IMR-90 (cell line): Measurements from ENCODE around the gene SUGCT. TPM values are rescaled to one million over a fixed set of nuclear protein-coding genes. Genes with fewer than 3 reads are reported as not detected.

Experiments
- ATAC-seq: fragments of 200-7000 bp; cut with Tn5 transposase; 2 replicates; pipeline ENCODE4 v1.9.1; 2020; ENCODE audit warnings: low read depth, mild to moderate bottlenecking, moderate library complexity
- BruUV-seq: library from RNA; stranded (reverse); fragments of 400-500 nt; replicated peaks from 2 replicates; lab custom pipeline; 2021; lab: Mats Ljungman, UMichigan
- CTCF ChIA-PET: fragments of 300-600 bp; formaldehyde crosslinking; extraction: SDS; loops from one replicate; lab custom pipeline; 2021; ENCODE audit warnings: antibody characterized with exemption; lab: Yijun Ruan, JAX
- POLR2A ChIA-PET: fragments of 300-600 bp; sonication (Branson Sonifier 250); formaldehyde crosslinking; loops from one replicate; lab custom pipeline; 2022; ENCODE audit warnings: antibody characterized with exemption; ENCODE audit not compliant: unreplicated experiment; lab: Charles Lee
- DNase-seq: peaks from one replicate; pipeline ENCODE4 v3.0.0; 2013
- H2AFZ ChIP-seq: replicated peaks from 2 replicates; pipeline ENCODE3; 2013; ENCODE audit warnings: low read length, mild to moderate bottlenecking; ENCODE audit not compliant: poor library complexity
- H2AK5ac ChIP-seq: 2 replicates; pipeline ENCODE4 v1.6.1; 2013; ENCODE audit warnings: low read depth, low read length, inconsistent platforms
- H2AK9ac ChIP-seq: replicated peaks from 2 replicates; pipeline ENCODE3; 2013; ENCODE audit warnings: mild to moderate bottlenecking, low read depth, low read length, moderate library complexity; ENCODE audit not compliant: poor library complexity
- H2BK120ac ChIP-seq: 2 replicates; pipeline ENCODE4 v1.6.1; 2013; ENCODE audit warnings: low read depth, low read length, inconsistent platforms
- H2BK15ac ChIP-seq: 3 replicates; pipeline ENCODE4 v1.6.1; 2013; ENCODE audit warnings: low read depth, low read length, inconsistent platforms
- H2BK20ac ChIP-seq: 2 replicates; pipeline ENCODE4 v1.6.1; 2013; ENCODE audit warnings: low read depth, mild to moderate bottlenecking, inconsistent platforms, low read length, moderate library complexity
- H2BK5ac ChIP-seq: 2 replicates; pipeline ENCODE4 v1.6.1; 2013; ENCODE audit warnings: mild to moderate bottlenecking, low read depth, low read length, inconsistent platforms; ENCODE audit not compliant: poor library complexity, severe bottlenecking
- H3K14ac ChIP-seq: replicated peaks from 2 replicates; pipeline ENCODE4 v1.6.1; 2013; ENCODE audit warnings: low read depth, low read length, inconsistent platforms
- H3K18ac ChIP-seq: 2 replicates; pipeline ENCODE4 v1.6.1; 2013; ENCODE audit warnings: low read depth, low read length, control low read depth
- H3K23ac ChIP-seq: 2 replicates; pipeline ENCODE4 v1.6.1; 2013; ENCODE audit warnings: low read depth, low read length, inconsistent platforms
- H3K27ac ChIP-seq: 2 replicates; pipeline ENCODE4 v1.5.1; 2013; ENCODE audit warnings: mild to moderate bottlenecking, control low read depth, low read length; ENCODE audit not compliant: insufficient read depth
- H3K27me3 ChIP-seq: 2 replicates; pipeline ENCODE4 v1.6.1; 2013; ENCODE audit warnings: low read length; ENCODE audit not compliant: control insufficient read depth, insufficient read depth
- H3K36me3 ChIP-seq: 2 replicates; pipeline ENCODE4 v1.6.1; 2013; ENCODE audit warnings: low read length, mixed read lengths; ENCODE audit not compliant: control insufficient read depth, insufficient read depth
- H3K4ac ChIP-seq: 2 replicates; pipeline ENCODE4 v1.6.1; 2013; ENCODE audit warnings: low read depth, low read length, inconsistent platforms
- H3K4me1 ChIP-seq: 2 replicates; pipeline ENCODE4 v1.6.1; 2013; ENCODE audit warnings: low read length, mixed read lengths; ENCODE audit not compliant: control insufficient read depth, insufficient read depth
- H3K4me2 ChIP-seq: 2 replicates; pipeline ENCODE4 v1.6.1; 2013; ENCODE audit warnings: low read depth, mild to moderate bottlenecking, control low read depth, low read length, moderate library complexity
- H3K4me3 ChIP-seq: 2 replicates; pipeline ENCODE4 v1.5.1; 2013; ENCODE audit warnings: low read depth, mild to moderate bottlenecking, control low read depth, low read length, moderate library complexity; ENCODE audit not compliant: insufficient read depth
- H3K56ac ChIP-seq: 2 replicates; pipeline ENCODE4 v1.6.1; 2013; ENCODE audit warnings: low read length, inconsistent platforms; ENCODE audit not compliant: insufficient read depth; ENCODE audit errors: extremely low read depth
- H3K79me1 ChIP-seq, 2 experiments: 2 replicates each; pipeline ENCODE4 v1.6.1; 2013; ENCODE audit warnings: low read length in 2 of 2, inconsistent platforms in 1 of 2, low read depth in 1 of 2
- H3K9ac ChIP-seq: 2 replicates; pipeline ENCODE4 v1.6.1; 2013; ENCODE audit warnings: low read depth, low read length, control low read depth
- H3K9me1 ChIP-seq: 2 replicates; pipeline ENCODE4 v1.6.1; 2013; ENCODE audit warnings: low read length, inconsistent platforms; ENCODE audit not compliant: insufficient read depth
- H3K9me3 ChIP-seq: 2 replicates; pipeline ENCODE4 v1.6.1; 2013; ENCODE audit warnings: low read length; ENCODE audit not compliant: control insufficient read depth, insufficient read depth
- H4K20me1 ChIP-seq: 2 replicates; pipeline ENCODE4 v1.6.1; 2013; ENCODE audit warnings: low read length, inconsistent platforms; ENCODE audit not compliant: insufficient read depth
- H4K5ac ChIP-seq: 2 replicates; pipeline ENCODE4 v1.6.1; 2013; ENCODE audit warnings: mild to moderate bottlenecking, low read depth, low read length, control low read depth
- H4K8ac ChIP-seq, 2 experiments: 2 replicates each; pipeline ENCODE4 v1.6.1; 2013; ENCODE audit warnings: low read depth in 2 of 2, low read length in 2 of 2, control low read depth in 1 of 2, inconsistent platforms in 1 of 2
- H4K91ac ChIP-seq: 2 replicates; pipeline ENCODE4 v1.6.1; 2013; ENCODE audit warnings: low read depth, low read length, inconsistent platforms; ENCODE audit not compliant: insufficient read depth
- MAZ ChIP-seq: IDR thresholded peaks from 2 replicates; pipeline ENCODE4 v1.6.1; 2012; ENCODE audit warnings: low read depth, mild to moderate bottlenecking, low read length, improper control_type of control experiment, moderate library complexity, borderline replicate concordance
- MXI1 ChIP-seq: IDR thresholded peaks from 2 replicates; pipeline ENCODE4 v1.6.1; 2012; ENCODE audit warnings: low read depth, mild to moderate bottlenecking, low read length, moderate library complexity, borderline replicate concordance
- SMC3 ChIP-seq: fragments of 150-350 bp; IDR thresholded peaks from 2 replicates; pipeline ENCODE4 v1.6.1; 2016; ENCODE audit warnings: low read depth, mild to moderate bottlenecking, antibody characterized with exemption, low read length, moderate library complexity
- dilution Hi-C: fragments of 300-500 bp; cut with HindIII; formaldehyde crosslinking; loops from one replicate; pipeline ENCODE4 v1.14.3; 2018; ENCODE audit warnings: low sequenced_read_pairs; ENCODE audit not compliant: unreplicated experiment
- in situ Hi-C: fragments of 300-500 bp; cut with MboI; formaldehyde crosslinking; loops from 3 replicates; pipeline ENCODE4 v1.14.3; 2019; ENCODE audit warnings: low sequenced_read_pairs, inconsistent platforms, mixed read lengths
- intact Hi-C: fragments of 100-400 bp; cut with micrococcal nuclease; formaldehyde crosslinking; loops from 2 replicates; pipeline ENCODE4 v1.10.0; 2022
- polyA plus RNA-seq, 3 experiments: library from polyadenylated mRNA; depleted of rRNA; stranded (reverse); fragments of >200 nt; gene quantifications; 2 replicates each; pipeline ENCODE4 v1.2.3, GENCODE V29; 2012; ENCODE audit warnings: low replicate concordance in 1 of 3
- total RNA-seq: library from RNA; depleted of rRNA; stranded (reverse); fragments of >200 nt; gene quantifications from 2 replicates; pipeline ENCODE4 v1.2.3, GENCODE V29; 2012

Gene SUGCT
- total and polyA plus RNA-seq, 2 of the 4 experiments (the other 2 are of a cell fraction): 5.9 to 8.3 TPM

DNA sequence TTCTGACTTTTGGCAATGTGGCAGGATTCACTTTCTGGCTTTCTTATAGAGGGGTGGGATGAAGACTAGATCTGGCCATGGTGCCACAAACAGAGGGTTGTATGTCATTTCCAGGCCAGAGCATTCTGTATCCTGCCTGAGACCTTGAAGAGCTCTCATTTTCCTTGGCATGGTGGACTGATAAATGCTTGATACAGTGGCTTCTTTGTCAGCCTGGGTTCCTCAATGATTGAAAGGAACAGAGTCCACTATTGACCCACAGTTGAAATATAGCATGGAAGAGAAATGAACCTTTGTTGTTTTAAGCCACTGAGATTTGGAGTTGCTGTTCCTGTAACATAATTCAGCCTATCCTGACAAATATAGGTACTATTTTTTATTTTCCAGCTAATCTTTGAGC lies 462.7 kb downstream of the SUGCT start:
- Histone ChIP-seq H3K4me1 (no peaks in the 10 kb centered on the region), H2BK15ac (no peak overlapping the region), H4K91ac (no peak overlapping the region), H3K18ac (no peak overlapping the region), H2BK120ac (no peak overlapping the region), H3K23ac (peak overlapping the region; percentile 11; the same call in 1 of the 2 replicates), H2AFZ (no peak overlapping the region), H3K27ac (no peak overlapping the region), H3K36me3 (no peaks in the 10 kb centered on the region), H3K4ac (no peak overlapping the region), H3K27me3 (no peaks in the 10 kb centered on the region), H3K9ac (no peak overlapping the region), H4K20me1 (no peaks in the 10 kb centered on the region), H3K56ac (no peak overlapping the region), H3K9me1 (no peaks in the 10 kb centered on the region), H4K5ac (no peak overlapping the region), H4K8ac (no peak overlapping the region), H3K9me3 (peaks cover 3% of the 10 kb centered on the region; the same call in 1 of the 2 replicates), H3K4me3 (no peak overlapping the region), H3K14ac (no peak overlapping the region), H2AK9ac (no peak overlapping the region), H2BK5ac (no peak overlapping the region), H2AK5ac (no peak overlapping the region), H3K4me2 (no peak overlapping the region), H3K79me1 (no peaks in the 10 kb centered on the region), H2BK20ac (no peak overlapping the region)
- ChIA-PET POLR2A (no interaction called here), CTCF (no interaction called here)
- ATAC-seq (no peak), DNase-seq (no peak)
- TF ChIP-seq MAZ (no peak), SMC3 (no peak), MXI1 (no peak)
- dilution Hi-C loops: no loop called here
- intact Hi-C loops: no loop called here
- no TSS peak for BruUV-seq
- in situ Hi-C loops: no loop called here
